GM12872 (cell line): ENCODE data around the gene KDM4C.

Experiments used
- CTCF ChIP-seq: IDR thresholded peaks from 3 replicates; pipeline ENCODE4 v1.5.1; 2011; ENCODE audit warnings: low read depth, mild to moderate bottlenecking, low read length, moderate library complexity; ENCODE audit not compliant: insufficient read depth

The KDM4C gene

DNA sequence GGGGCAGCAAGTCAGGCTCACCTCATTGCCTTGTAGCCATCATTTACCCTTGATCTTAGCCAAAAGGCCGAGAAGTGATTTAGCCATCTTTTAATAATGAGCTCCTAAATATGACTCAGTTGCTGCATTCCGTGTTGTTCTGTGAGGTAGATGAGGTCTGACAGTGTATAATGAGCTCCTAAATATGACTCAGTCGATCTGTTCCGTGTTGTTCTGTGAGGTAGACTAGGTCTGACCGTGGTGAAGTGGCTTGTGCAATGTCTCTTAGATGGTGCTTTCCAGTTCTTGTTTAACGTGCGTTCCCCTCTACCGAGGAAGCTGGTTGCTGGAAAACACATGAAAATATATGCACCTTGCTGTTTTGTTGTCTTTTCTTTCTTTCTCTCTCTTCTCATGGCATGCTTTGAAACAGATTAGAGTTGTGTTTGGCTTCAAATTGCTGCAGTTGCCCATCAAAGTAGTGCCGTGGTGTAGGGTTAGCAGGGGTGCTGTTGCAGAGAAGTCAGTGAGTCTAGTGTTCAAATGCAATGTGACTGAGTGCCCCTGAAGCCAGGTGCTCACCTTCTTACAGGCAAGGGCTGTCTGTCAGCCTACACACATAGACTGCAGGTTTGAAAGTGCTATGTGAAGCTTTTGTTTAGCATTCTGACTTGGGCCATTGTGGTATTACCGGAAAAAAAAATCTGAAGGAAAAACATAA lies 118.6 kb downstream of the KDM4C start:
- TF ChIP-seq CTCF = no peak

DNA sequence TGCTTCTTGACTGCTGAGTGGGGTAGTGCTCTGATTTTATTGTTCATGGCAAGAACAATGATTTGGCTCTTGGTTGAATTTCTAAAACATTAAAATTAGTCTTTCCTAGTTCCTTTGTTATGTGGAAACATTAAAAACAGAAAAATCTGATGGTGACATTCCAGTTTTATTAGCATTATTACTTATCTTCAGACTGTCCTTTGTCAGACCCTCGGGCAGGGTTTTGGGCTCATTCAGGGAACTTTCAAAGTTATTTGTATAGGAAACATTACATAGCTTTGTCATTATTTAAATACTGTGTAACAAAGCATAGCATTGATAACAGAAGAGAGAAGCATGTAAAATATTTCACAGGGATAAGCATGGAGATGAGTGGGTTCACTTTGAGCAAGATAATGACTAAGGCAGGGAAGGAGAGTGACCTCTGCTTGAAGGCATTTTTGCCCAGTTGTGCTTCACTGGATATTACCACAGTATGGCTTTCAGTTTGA lies 119.9 kb downstream of the KDM4C start:
- TF ChIP-seq CTCF = no peak

DNA sequence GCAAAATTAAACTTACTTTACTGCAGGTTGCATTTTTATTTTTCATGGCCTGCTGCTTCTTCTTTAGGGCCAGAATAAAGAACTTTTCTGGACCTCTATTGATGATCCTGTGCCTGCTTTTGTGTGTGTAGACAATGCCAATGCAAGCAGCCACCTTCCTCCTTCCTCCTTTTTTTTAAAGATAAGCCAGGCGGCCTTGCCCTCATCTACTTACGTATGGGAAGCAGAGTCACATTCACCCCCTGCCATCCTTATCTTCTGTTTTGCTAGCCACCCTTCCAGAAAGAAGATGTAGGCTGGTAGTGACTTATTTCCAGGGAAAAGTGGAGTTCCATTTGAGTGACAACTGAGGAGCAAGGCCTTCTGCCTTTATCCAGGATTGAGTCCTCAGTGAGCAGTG lies 122.9 kb downstream of the KDM4C start:
- no peak for TF ChIP-seq CTCF

DNA sequence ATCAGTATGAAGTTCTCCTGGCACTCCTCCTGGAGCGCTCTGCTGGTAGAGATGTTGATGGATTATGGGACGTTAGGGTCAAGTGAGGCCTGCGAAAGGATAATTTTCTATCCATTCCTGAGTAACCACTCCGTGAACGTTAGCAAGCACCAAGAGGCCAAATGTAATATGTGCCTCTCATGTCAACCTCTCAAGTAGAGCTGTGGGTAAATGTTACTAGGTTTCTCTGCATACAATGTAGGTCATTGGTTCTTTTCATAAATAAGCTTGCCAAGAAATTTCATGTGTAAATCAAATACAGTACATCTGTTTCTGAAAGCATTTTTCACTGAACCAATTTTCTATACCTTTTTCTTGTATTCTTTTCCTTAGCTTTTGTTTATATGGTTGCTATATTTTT lies 126.3 kb downstream of the KDM4C start:
- TF ChIP-seq CTCF = no peak

DNA sequence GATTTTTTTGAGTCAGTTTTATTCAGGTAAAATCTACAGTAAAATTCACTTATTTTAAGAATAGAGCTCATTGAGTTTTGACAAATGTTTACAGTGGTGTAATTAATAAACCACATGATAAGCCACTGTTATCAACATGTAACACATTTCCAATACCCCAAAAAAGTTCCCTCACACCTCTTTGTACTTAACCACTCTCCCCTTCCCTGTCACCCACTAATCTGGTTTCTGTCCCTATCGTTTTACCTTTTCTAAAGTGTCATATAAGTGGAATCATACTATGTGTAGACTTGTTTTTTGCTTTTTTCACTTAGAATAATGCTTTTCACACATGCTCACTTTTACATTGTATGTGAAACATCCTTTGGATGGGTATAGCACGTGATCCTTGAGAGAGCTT lies 127.2 kb downstream of the KDM4C start:
- TF ChIP-seq CTCF = no peak

GRCh38 chr9:6887051-6887450 lies 129.3 kb downstream of the KDM4C start:
- no peak for TF ChIP-seq CTCF

- no peak for TF ChIP-seq CTCF
Measured at GRCh38 chr9:6889868-6890267, 132.1 kb downstream of the KDM4C start.
